B cell (primary cell): ENCODE data around the gene HBS1L. TPM values are rescaled to one million over a fixed set of nuclear protein-coding genes. Genes with fewer than 3 reads are reported as not detected.

Experiments
- ATAC-seq: fragments of 200-7000 bp; cut with Tn5 transposase; one replicate; pipeline ENCODE4 v1.10.0; 2021; ENCODE audit warnings: low read depth, mild to moderate bottlenecking, moderate number of reproducible peaks, moderate library complexity
- CTCF ChIA-PET: fragments of 350-600 bp; sonication (Branson Sonifier 250); formaldehyde crosslinking; loops from one replicate; lab custom pipeline; 2021; ENCODE audit warnings: antibody characterized with exemption, inconsistent platforms; lab: Charles Lee
- POLR2A ChIA-PET: fragments of 350-600 bp; sonication (Branson Sonifier 250); formaldehyde crosslinking; loops from one replicate; lab custom pipeline; 2021; ENCODE audit warnings: antibody characterized with exemption; lab: Charles Lee
- DNase-seq: peaks from one replicate; pipeline ENCODE4 v3.0.0; 2013
- H2AFZ ChIP-seq: 2 replicates; pipeline ENCODE4 v1.6.1; 2012; ENCODE audit warnings: mild to moderate bottlenecking, low read depth, low read length; ENCODE audit not compliant: insufficient read depth, poor library complexity, severe bottlenecking
- H3K27ac ChIP-seq, 2 donors: 1 replicate in 1 of 2; 2 replicates in 1 of 2; pipeline ENCODE4 v1.5.1; 2012 to 2013; ENCODE audit warnings: low read length in 2 of 2, mild to moderate bottlenecking in 2 of 2, moderate library complexity in 1 of 2
- H3K27me3 ChIP-seq, 4 experiments: fragments of 200-600 bp in 1 of 4; sonication (generic) in 1 of 4; replicated peaks in 1 of 4; 1 replicate in 2 of 4; 2 replicates in 2 of 4; pipeline versions ENCODE4 v1.6.1 to v1.7.0; 2013 to 2016; ENCODE audit warnings: low read length in 3 of 4, mild to moderate bottlenecking in 2 of 4, mixed read lengths in 1 of 4, moderate library complexity in 1 of 4; ENCODE audit not compliant: insufficient read depth in 4 of 4, control insufficient read depth in 3 of 4; ENCODE audit errors: control extremely low read depth in 1 of 4
- H3K36me3 ChIP-seq, 2 experiments: replicated peaks in 1 of 2; 1 replicate in 1 of 2; 2 replicates in 1 of 2; pipeline versions ENCODE4 v1.6.1 to v1.7.1; 2013; ENCODE audit warnings: low read length in 1 of 2; ENCODE audit not compliant: insufficient read depth in 2 of 2, control insufficient read depth in 1 of 2; ENCODE audit errors: control extremely low read depth in 1 of 2, extremely low read depth in 1 of 2
- H3K4me1 ChIP-seq, 2 donors: fragments of 200-600 bp in 1 of 2; sonication (generic) in 1 of 2; 1 replicate in 1 of 2; 2 replicates in 1 of 2; pipeline versions ENCODE4 v1.5.1 to v1.6.1; 2013 to 2017; ENCODE audit warnings: low read length in 2 of 2; ENCODE audit not compliant: control insufficient read depth in 2 of 2, insufficient read depth in 2 of 2
- H3K4me2 ChIP-seq: replicated peaks from 2 replicates; pipeline ENCODE3; 2012; ENCODE audit warnings: mild to moderate bottlenecking, low read depth, low read length; ENCODE audit not compliant: poor library complexity, severe bottlenecking
- H3K4me3 ChIP-seq, 5 experiments: fragments of 200-600 bp in 1 of 5; sonication (generic) in 1 of 5; 1 replicate in 3 of 5; 2 replicates in 2 of 5; pipeline versions ENCODE4 v1.5.1 to v1.7.0; 2011 to 2016; ENCODE audit warnings: low read length in 4 of 5, mild to moderate bottlenecking in 4 of 5, low read depth in 2 of 5, control low read depth in 1 of 5, moderate library complexity in 1 of 5; ENCODE audit not compliant: insufficient read depth in 1 of 5; ENCODE audit errors: control extremely low read depth in 1 of 5, extremely low read depth in 1 of 5
- H3K79me2 ChIP-seq: fragments of 200-600 bp; sonication (generic); one replicate; pipeline ENCODE4 v1.6.0; 2016; ENCODE audit warnings: low read length; ENCODE audit not compliant: control insufficient read depth, insufficient read depth
- H3K9ac ChIP-seq: fragments of 200-600 bp; sonication (generic); 2 replicates; pipeline ENCODE4 v1.6.1; 2017; ENCODE audit warnings: mild to moderate bottlenecking, low read length, moderate library complexity
- H3K9me3 ChIP-seq, 3 donors: one replicate each; pipeline versions ENCODE4 v1.6.1 to v1.7.1; 2013; ENCODE audit warnings: low read length in 2 of 3; ENCODE audit not compliant: control insufficient read depth in 2 of 3, insufficient read depth in 1 of 3; ENCODE audit errors: control extremely low read depth in 1 of 3
- H4K20me1 ChIP-seq: 2 replicates; pipeline ENCODE4 v1.6.0; 2012; ENCODE audit warnings: mild to moderate bottlenecking, low read length; ENCODE audit not compliant: insufficient read depth, control insufficient read depth, poor library complexity, severe bottlenecking
- H3K27ac Mint-ChIP-seq: one replicate; pipeline ENCODE4 v1.8.0; 2021; ENCODE audit warnings: mixed read lengths
- H3K27me3 Mint-ChIP-seq: one replicate; pipeline ENCODE4 v1.8.0; 2021; ENCODE audit warnings: mixed read lengths
- H3K4me1 Mint-ChIP-seq: one replicate; pipeline ENCODE4 v1.8.0; 2021; ENCODE audit warnings: mixed read lengths
- H3K4me3 Mint-ChIP-seq: one replicate; pipeline ENCODE4 v1.8.0; 2021; ENCODE audit warnings: mixed read lengths
- H3K9me3 Mint-ChIP-seq: one replicate; pipeline ENCODE4 v1.8.0; 2022; ENCODE audit warnings: mixed read lengths; ENCODE audit not compliant: insufficient read depth
- CTCF ChIP-seq: fragments of 200-600 bp; IDR thresholded peaks from one replicate; pipeline ENCODE4 v1.8.0; 2022; ENCODE audit warnings: antibody characterized with exemption, mild to moderate bottlenecking
- EZH2 ChIP-seq: IDR thresholded peaks from 2 replicates; pipeline ENCODE4 v1.6.1; 2012; ENCODE audit warnings: borderline replicate concordance, low read depth, mild to moderate bottlenecking, moderate library complexity, low read length; ENCODE audit not compliant: insufficient read depth, poor library complexity, severe bottlenecking
- WGBS: methylation state at CpG from one replicate; pipeline ENCODE4 v1.1.5; 2013; ENCODE audit warnings: missing lambda C conversion rate; ENCODE audit not compliant: insufficient coverage; 5-methylcytosine and 5-hydroxymethylcytosine counted together
- intact Hi-C: fragments of 100-400 bp; cut with micrococcal nuclease; formaldehyde crosslinking; loops from one replicate; pipeline ENCODE4 v1.10.0; 2022
- polyA minus RNA-seq: library from RNA; depleted of rRNA, polyadenylated mRNA; stranded (reverse); fragments of >200 nt; gene quantifications from 2 replicates; pipeline ENCODE4 v1.2.3, GENCODE V29; 2012
- polyA plus RNA-seq: library from polyadenylated mRNA; depleted of rRNA; stranded (reverse); fragments of >200 nt; gene quantifications from 2 replicates; pipeline ENCODE4 v1.2.3, GENCODE V29; 2012
- total RNA-seq, 2 donors: library from RNA; stranded (reverse); fragments of 120-200 nt in 1 of 2; gene quantifications; 1 replicate in 1 of 2; 2 replicates in 1 of 2; pipeline versions ENCODE4 v1.2.3 to v1.2.4, GENCODE V29; 2013 to 2022

Gene HBS1L
- total RNA-seq (58.2 and 58.9 TPM in 2 replicates), polyA plus RNA-seq (10.3 and 19.2 TPM in 2 replicates), polyA minus RNA-seq (18.2 and 25.6 TPM in 2 replicates)
- total RNA-seq (2013) = 60.1 TPM

DNA sequence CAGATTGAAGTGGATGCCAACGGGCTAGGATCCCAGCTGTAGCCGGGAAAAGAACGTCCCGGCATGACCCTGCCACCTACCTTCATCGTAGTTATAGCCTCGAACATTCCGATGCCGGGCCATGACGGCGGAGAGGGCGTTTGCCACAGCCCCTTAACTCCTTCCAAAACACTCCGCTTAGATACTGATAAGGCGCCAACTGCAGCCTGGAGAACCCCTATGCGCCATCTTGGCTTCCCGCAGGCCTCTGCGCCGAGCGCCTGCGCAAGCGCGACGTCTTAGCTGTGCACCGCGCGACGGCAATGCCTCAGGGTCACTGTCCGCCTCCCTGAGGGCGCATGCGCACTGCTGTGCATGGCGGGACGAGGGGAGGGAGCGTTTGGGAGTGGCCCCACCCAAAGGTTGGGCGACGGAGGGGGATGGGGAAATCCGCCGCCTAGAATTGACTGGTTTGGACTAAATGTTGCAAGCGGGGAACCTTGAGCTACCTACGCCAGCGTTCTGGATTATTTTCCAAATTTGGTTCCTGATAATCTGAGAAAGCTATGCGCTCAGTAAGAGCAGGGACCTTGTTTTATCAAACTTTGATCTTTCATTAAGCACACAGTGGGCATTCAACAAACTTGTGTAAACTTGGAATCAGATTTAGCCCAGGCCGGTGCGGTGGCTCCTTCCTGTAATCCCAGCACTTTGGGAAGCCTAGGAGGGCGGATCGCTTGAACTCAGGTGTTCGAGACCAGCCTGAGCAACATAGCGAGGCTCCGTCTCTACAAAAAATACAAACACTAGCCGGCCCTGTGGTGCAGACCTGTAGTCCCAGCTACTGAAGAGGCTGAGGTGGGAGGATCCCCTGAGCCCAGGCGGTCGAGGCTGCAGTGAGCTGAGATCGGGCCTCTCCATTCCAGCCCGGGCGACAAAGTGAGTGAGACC is at the start of gene HBS1L:
TSS of gene HBS1L (minus strand) at position 254 of the 930 bp plus-strand sequence. CDS start at position 123, 131 bp downstream.
- Histone ChIP-seq H3K36me3 (peaks cover 0 to 3% of the 10 kb centered on the region in 2 experiments), H3K4me1 (peaks cover 16 to 19% of the 10 kb centered on the region in 2 donors), H3K9me3 (no peaks in the 10 kb centered on the region), H3K9ac (peak within 1 kb of the TSS; percentile 98), H4K20me1 (peaks cover 8% of the 10 kb centered on the region), H2AFZ (peak within 1 kb of the TSS; percentile 94), H3K4me2 (peak within 1 kb of the TSS; percentile 72), H3K79me2 (peaks cover 55% of the 10 kb centered on the region), H3K27ac (peak within 1 kb of the TSS; percentile 80 to 95), H3K4me3 (peak within 1 kb of the TSS; percentile 68 to 98 (median 91)), H3K27me3 (no peaks in the 10 kb centered on the region)
- intact Hi-C loops = loop anchor here (1.0 to 10.0 kb wide), 6 partner anchors 128 to 1230 kb away; partner anchors contain the start of genes AHI1, BCLAF1, MTFR2 and TBPL1
- H3K27ac Mint-ChIP-seq = peak within 1 kb of the TSS; percentile 95
- 2% methylated on average over 44 of the region's 53 CpGs for WGBS
- ATAC-seq = peak; percentile 98
- TF ChIP-seq EZH2 (no peak), CTCF (no peak)
- DNase-seq = peak; percentile 99
- H3K4me3 Mint-ChIP-seq = peak within 1 kb of the TSS; percentile 95
- ChIA-PET CTCF (interaction anchor here (0.6 to 1.8 kb wide), 9 partner anchors 11 to 414 kb away, joined by 3 to 10 read pairs (median 3); no protein-coding TSS in a partner anchor), POLR2A (interaction anchor here (0.5 to 1.4 kb wide), 4 partner anchors 10 to 1236 kb away, joined by 3 to 9 read pairs (median 4); partner anchors contain the start of gene MYB)
- H3K27me3 Mint-ChIP-seq = no peaks in the 10 kb centered on the region
- H3K4me1 Mint-ChIP-seq = peaks cover 34% of the 10 kb centered on the region
- no peaks in the 10 kb centered on the region for H3K9me3 Mint-ChIP-seq
